ENCODE measurements around the gene FSCN2. TPM values are rescaled to one million over a fixed set of nuclear protein-coding genes. Genes with fewer than 3 reads are reported as not detected.

The FSCN2 gene
- total RNA-seq, 2 experiments from 2014 or later: 1.6 to 6.7 TPM

DNA sequence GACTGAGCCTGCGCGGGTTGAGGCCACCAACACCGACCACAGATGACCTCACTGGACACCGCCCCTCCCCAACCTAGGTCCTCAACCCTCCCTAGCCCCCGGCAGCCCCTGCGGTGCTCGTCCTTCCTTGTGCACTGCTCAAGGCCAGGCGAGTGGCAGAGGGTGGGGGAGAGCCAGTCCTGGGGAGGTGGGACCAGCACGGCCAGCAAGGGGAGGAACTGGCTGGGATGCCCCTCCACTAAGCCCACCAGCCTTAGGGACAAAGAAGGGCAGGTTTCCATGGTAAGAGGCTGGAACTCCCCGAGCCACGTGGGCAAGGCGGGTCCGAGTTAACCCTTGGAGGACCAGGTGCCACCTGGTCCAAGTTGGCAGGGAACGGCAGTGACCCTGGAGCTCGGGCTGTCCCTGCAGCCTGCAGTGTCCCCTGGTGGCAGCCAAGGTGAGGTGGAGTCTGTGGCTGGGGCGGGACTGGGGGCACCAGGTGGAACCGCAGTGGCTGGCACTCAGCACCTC lies 9.2 kb downstream of the FSCN2 start:
- Histone ChIP-seq H3K4me1 (ENCODE audit: insufficient read depth, low read length, poor library complexity, severe bottlenecking) (peaks cover 14% of the 10 kb centered on the region), H3K36me3 (ENCODE audit: insufficient read depth, low read length) (peaks cover 17% of the 10 kb centered on the region; the same call in 1 of the 2 replicates), H3K9me2 (ENCODE audit: insufficient read depth, low read length) (no peaks in the 10 kb centered on the region), H3K4me2 (ENCODE audit: low read length) (no peak overlapping the region), H3K4me3 (ENCODE audit: low read depth, low read length, poor library complexity, severe bottlenecking) (no peak overlapping the region), H3K27ac (ENCODE audit: low read depth, low read length, poor library complexity, severe bottlenecking) (no peak overlapping the region), H3K9me3 (ENCODE audit: low read length) (no peaks in the 10 kb centered on the region), H4K20me1 (ENCODE audit: insufficient read depth, low read length) (no peaks in the 10 kb centered on the region), H3K79me2 (ENCODE audit: insufficient read depth, low read depth, low read length) (no peaks in the 10 kb centered on the region), H2AFZ (ENCODE audit: low read length) (no peak overlapping the region)
- BruUV-seq (replicated peaks): no TSS peak
- intact Hi-C loops (cut with micrococcal nuclease; ENCODE audit: unreplicated experiment): no loop called here
- ChIA-PET POLR2A (no interaction called here), CTCF (ENCODE audit: unreplicated experiment) (no interaction called here)
- no peak for TF ChIP-seq EZH2phosphoT487 (IDR thresholded peaks at IDR 0.05; ENCODE audit: borderline replicate concordance, low read depth, low read length)
- TF ChIP-seq, protein P1, sequence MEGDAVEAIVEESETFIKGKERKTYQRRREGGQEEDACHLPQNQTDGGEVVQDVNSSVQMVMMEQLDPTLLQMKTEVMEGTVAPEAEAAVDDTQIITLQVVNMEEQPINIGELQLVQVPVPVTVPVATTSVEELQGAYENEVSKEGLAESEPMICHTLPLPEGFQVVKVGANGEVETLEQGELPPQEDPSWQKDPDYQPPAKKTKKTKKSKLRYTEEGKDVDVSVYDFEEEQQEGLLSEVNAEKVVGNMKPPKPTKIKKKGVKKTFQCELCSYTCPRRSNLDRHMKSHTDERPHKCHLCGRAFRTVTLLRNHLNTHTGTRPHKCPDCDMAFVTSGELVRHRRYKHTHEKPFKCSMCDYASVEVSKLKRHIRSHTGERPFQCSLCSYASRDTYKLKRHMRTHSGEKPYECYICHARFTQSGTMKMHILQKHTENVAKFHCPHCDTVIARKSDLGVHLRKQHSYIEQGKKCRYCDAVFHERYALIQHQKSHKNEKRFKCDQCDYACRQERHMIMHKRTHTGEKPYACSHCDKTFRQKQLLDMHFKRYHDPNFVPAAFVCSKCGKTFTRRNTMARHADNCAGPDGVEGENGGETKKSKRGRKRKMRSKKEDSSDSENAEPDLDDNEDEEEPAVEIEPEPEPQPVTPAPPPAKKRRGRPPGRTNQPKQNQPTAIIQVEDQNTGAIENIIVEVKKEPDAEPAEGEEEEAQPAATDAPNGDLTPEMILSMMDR (conservative IDR thresholded peaks at IDR 0.05; ENCODE audit: low read length): peak; percentile 69
- DNase-seq (ENCODE audit: low spot score): peak; percentile 58

DNA sequence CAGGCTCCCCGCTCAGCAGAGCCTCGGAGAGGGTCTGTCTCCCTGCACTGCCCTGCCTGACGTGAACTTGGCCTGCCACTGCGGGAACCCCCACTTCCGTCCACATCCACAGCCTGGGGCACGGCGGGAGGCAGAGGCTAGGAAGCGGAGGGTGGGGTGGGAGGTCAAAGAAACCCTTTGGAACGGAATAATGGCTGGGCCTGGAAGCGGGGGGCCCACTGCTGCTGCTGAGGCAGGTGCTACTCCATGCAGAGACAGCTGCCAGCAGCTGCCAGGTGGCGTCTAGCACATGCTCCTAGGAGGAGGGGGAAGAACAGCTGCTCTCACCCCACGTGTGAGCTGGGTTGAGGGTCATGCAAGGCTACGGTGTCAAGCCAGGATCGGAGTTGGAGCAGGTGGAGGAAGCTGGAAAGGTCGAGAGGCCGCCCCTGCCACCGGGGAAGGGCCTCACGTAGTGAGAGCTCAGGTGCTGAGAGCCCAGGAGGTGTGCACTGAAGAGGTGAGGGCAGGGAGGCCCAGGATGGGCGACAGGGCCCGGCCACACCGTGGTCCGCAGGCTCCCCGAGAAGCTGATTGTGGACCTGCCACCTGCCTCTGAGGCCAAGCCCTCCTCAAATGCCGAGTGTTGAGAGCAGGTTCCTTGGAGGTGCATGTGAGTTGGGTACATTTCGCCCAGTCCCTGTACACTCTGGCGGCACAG lies 9.8 kb downstream of the FSCN2 start:
- Histone ChIP-seq H3K79me2 (ENCODE audit: insufficient read depth, low read depth, low read length) (no peaks in the 10 kb centered on the region), H2AFZ (ENCODE audit: low read length) (no peak overlapping the region), H3K4me1 (ENCODE audit: insufficient read depth, low read length, poor library complexity, severe bottlenecking) (peaks cover 14% of the 10 kb centered on the region), H3K4me3 (ENCODE audit: low read depth, low read length, poor library complexity, severe bottlenecking) (no peak overlapping the region), H3K9me2 (ENCODE audit: insufficient read depth, low read length) (no peaks in the 10 kb centered on the region), H4K20me1 (ENCODE audit: insufficient read depth, low read length) (no peaks in the 10 kb centered on the region), H3K9me3 (ENCODE audit: low read length) (no peaks in the 10 kb centered on the region), H3K27ac (ENCODE audit: low read depth, low read length, poor library complexity, severe bottlenecking) (no peak overlapping the region), H3K36me3 (ENCODE audit: insufficient read depth, low read length) (peaks cover 21% of the 10 kb centered on the region; the same call in 1 of the 2 replicates), H3K4me2 (ENCODE audit: low read length) (no peak overlapping the region)
- ChIA-PET CTCF (ENCODE audit: unreplicated experiment) (no interaction called here), POLR2A (interaction anchor here (0.6 kb wide), 1 partner anchor 166 kb away, joined by 3 read pairs; no protein-coding TSS in a partner anchor)
- no TSS peak for BruUV-seq (replicated peaks)
- TF ChIP-seq, protein P1 (conservative IDR thresholded peaks at IDR 0.05; ENCODE audit: low read length): peak; percentile 30; the same call in 1 of the 2 replicates
- TF ChIP-seq EZH2phosphoT487 (IDR thresholded peaks at IDR 0.05; ENCODE audit: borderline replicate concordance, low read depth, low read length): no peak
- peak; percentile 35 for DNase-seq (ENCODE audit: low spot score)
- intact Hi-C loops (cut with micrococcal nuclease; ENCODE audit: unreplicated experiment): no loop called here

All from OCI-LY7 (cell line).